ENCODE data around the gene PTPA. TPM values are rescaled to one million over a fixed set of nuclear protein-coding genes. Genes with fewer than 3 reads are reported as not detected.

The PTPA gene
- total and polyA plus RNA-seq, 9 of the 15 experiments (the other 6 are each of a cell fraction or from before 2014, with no cell fraction given): 1.7 to 121 (median 72.6) TPM

GRCh38 chr9:129174102-129174723 lies 63.0 kb downstream of the PTPA start:
- H3K4me3 ChIP-seq: peak overlapping the region; percentile 57
- H3K79me2 ChIP-seq (ENCODE audit: control insufficient read depth, insufficient read depth, low read length): peaks cover 6% of the 10 kb centered on the region; the same call in 2 of the 3 replicates
- 3% methylated on average over 43 of the region's 55 CpGs for WGBS (ENCODE audit: insufficient coverage, low coverage, missing lambda C conversion rate)
- peaks cover 8 to 19% of the 10 kb centered on the region in 2 experiments; a peak in 4 of 5 replicates for H3K27me3 ChIP-seq (ENCODE audit: control insufficient read depth in 2 of 2, insufficient read depth in 2 of 2, low read length in 2 of 2)
- H2AFZ ChIP-seq (ENCODE audit: low read depth, low read length): peak overlapping the region; percentile 96
- no peaks in the 10 kb centered on the region for H3K9me3 ChIP-seq (replicated peaks; ENCODE audit: control insufficient read depth, insufficient read depth, low read depth, low read length)
- H3K4me1 ChIP-seq (replicated peaks in 1 of 2; ENCODE audit: control insufficient read depth in 2 of 2, insufficient read depth in 2 of 2, low read length in 2 of 2): peaks cover 24 to 61% of the 10 kb centered on the region in 2 experiments; a peak in 4 of 5 replicates
- no TSS peak for BruUV-seq (replicated peaks)
- FAIRE-seq (peak; percentile 74), ATAC-seq (peak; percentile 68), DNase-seq (ENCODE audit: extremely low read depth in 1 of 4, low spot score in 3 of 4) (peak; percentile 82 to 92 (median 84))
- ChIA-PET POLR2A (interaction anchor here (0.5 to 1.8 kb wide), 8 partner anchors 9 to 519 kb away, joined by 3 to 10 read pairs (median 3); no protein-coding TSS in a partner anchor), CTCF (ENCODE audit: low intra/inter-chr PET ratio) (interaction anchor here (0.6 to 2.3 kb wide), 4 partner anchors 35 to 449 kb away, joined by 4 to 17 read pairs (median 6); no protein-coding TSS in a partner anchor)
- in situ Hi-C loops (cut with MboI) (loop anchor here (10.0 kb wide), 2 partner anchors 241 to 311 kb away; no protein-coding TSS in a partner anchor), intact Hi-C loops (cut with micrococcal nuclease) (loop anchor here (2.0 to 10.0 kb wide), 4 partner anchors 33 to 437 kb away; no protein-coding TSS in a partner anchor)
- H3K4me2 ChIP-seq (ENCODE audit: insufficient read depth, low read length): peak overlapping the region; percentile 81
- no peaks in the 10 kb centered on the region for H3K9me1 ChIP-seq (ENCODE audit: control insufficient read depth, insufficient read depth, low read length)
- peak overlapping the region; percentile 49 for H3K27ac ChIP-seq (ENCODE audit: extremely low read depth, low read depth, low read length)
- no peaks in the 10 kb centered on the region for H4K20me1 ChIP-seq (replicated peaks; ENCODE audit: control insufficient read depth, insufficient read depth, low read length)
- H3K36me3 ChIP-seq (ENCODE audit: control insufficient read depth, insufficient read depth, low read length): no peaks in the 10 kb centered on the region
- H3K9ac ChIP-seq (ENCODE audit: insufficient read depth in 1 of 2, low read depth in 2 of 2, low read length in 2 of 2): peak overlapping the region; percentile 68 to 92; a peak in 3 of 4 replicates
- no peak for TF ChIP-seq FOXP4 (CRISPR knock-in tag; IDR thresholded peaks at IDR 0.05; ENCODE audit: borderline replicate concordance)
- TF ChIP-seq ZNF76 (CRISPR knock-in tag; IDR thresholded peaks at IDR 0.05; ENCODE audit: borderline replicate concordance): no peak
- TF ChIP-seq TGIF2 (CRISPR knock-in tag; IDR thresholded peaks at IDR 0.05): peak; percentile 60; the same call in 1 of the 2 replicates
- TF ChIP-seq, protein P1, sequence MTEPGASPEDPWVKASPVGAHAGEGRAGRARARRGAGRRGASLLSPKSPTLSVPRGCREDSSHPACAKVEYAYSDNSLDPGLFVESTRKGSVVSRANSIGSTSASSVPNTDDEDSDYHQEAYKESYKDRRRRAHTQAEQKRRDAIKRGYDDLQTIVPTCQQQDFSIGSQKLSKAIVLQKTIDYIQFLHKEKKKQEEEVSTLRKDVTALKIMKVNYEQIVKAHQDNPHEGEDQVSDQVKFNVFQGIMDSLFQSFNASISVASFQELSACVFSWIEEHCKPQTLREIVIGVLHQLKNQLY (CRISPR knock-in tag; conservative IDR thresholded peaks at IDR 0.05): peak in 1 of 2 experiments; percentile 70; a peak in 1 of 4 replicates
- no peak for TF ChIP-seq KDM2B (CRISPR knock-in tag; IDR thresholded peaks at IDR 0.05)
- no peak for TF ChIP-seq ETV5 (CRISPR knock-in tag; IDR thresholded peaks at IDR 0.05; ENCODE audit: low read depth)
- TF ChIP-seq FIP1L1 (IDR thresholded peaks at IDR 0.05; ENCODE audit: low read depth, low read length, poor library complexity, severe bottlenecking): peak; percentile 28
- peak; percentile 45; the same call in 1 of the 2 replicates for TF ChIP-seq CBX1 (IDR thresholded peaks at IDR 0.05; ENCODE audit: low read depth)
- TF ChIP-seq ZKSCAN1 (IDR thresholded peaks at IDR 0.05; ENCODE audit: low read depth, low read length): no peak
- no peak for TF ChIP-seq SIX5 (IDR thresholded peaks at IDR 0.05; ENCODE audit: borderline replicate concordance in 1 of 2, insufficient read depth in 1 of 2, low read depth in 1 of 2, low read length in 2 of 2)
- TF ChIP-seq BRCA1 (IDR thresholded peaks at IDR 0.05): no peak
- TF ChIP-seq BRCA1 (CRISPR knock-in tag; IDR thresholded peaks at IDR 0.05): 0 out of 2 replicates have a peak, but pooled peaks have one; percentile 24
- no peak for TF ChIP-seq ZNF717 (CRISPR knock-in tag; IDR thresholded peaks at IDR 0.05)
- TF ChIP-seq, protein P2, sequence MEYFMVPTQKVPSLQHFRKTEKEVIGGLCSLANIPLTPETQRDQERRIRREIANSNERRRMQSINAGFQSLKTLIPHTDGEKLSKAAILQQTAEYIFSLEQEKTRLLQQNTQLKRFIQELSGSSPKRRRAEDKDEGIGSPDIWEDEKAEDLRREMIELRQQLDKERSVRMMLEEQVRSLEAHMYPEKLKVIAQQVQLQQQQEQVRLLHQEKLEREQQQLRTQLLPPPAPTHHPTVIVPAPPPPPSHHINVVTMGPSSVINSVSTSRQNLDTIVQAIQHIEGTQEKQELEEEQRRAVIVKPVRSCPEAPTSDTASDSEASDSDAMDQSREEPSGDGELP (CRISPR knock-in tag; IDR thresholded peaks at IDR 0.05; ENCODE audit: borderline replicate concordance): peak; percentile 57
- no peak for TF ChIP-seq ZNF586 (CRISPR knock-in tag; conservative IDR thresholded peaks at IDR 0.05)
- 0 out of 2 replicates have a peak, but pooled peaks have one; percentile 12 for TF ChIP-seq SMARCA4 (IDR thresholded peaks at IDR 0.05)
- TF ChIP-seq POLR2G (IDR thresholded peaks at IDR 0.05; ENCODE audit: low read depth, low read length): peak; percentile 72
